Daoy (cell line): ENCODE data around the gene DNLZ. TPM values are rescaled to one million over a fixed set of nuclear protein-coding genes. Genes with fewer than 3 reads are reported as not detected.
"Not testable (repeated sequence)": the region's sequence is repeated elsewhere in the genome, so short reads cannot be mapped to it uniquely, and the experiment has no call there.

ENCODE experiments used
- DNase-seq: peaks from one replicate; pipeline ENCODE4 v3.0.0-alpha.2; 2015; ENCODE audit warnings: low read depth
- total RNA-seq: library from RNA; depleted of rRNA; stranded (reverse); fragments of >200 nt; shearing (Covaris generic); gene quantifications from 2 replicates; pipeline ENCODE4 v1.2.3, GENCODE V29; 2014; rRNA removed

The DNLZ gene
- 100 and 120 TPM in 2 replicates for total RNA-seq

GRCh38 chr9:136363106-136363948 is at the start of gene DNLZ:
Gene DNLZ, minus strand, starts transcription at chr9:136363744. Its CDS starts 30 bp downstream, at chr9:136363714.
- DNase-seq = peak; percentile 98

- no peak for DNase-seq
Measured at GRCh38 chr9:136412962-136413361, 49.4 kb upstream of the DNLZ start.

- DNase-seq = no peak
Measured at GRCh38 chr9:136411378-136411777, 47.8 kb upstream of the DNLZ start.

GRCh38 chr9:136410500-136411287 is 47.1 kb upstream of the DNLZ start, which contains the start of the genes ENTR1 and PMPCA:
Gene ENTR1, minus strand, starts transcription at chr9:136410614. Its CDS starts 217 bp downstream, at chr9:136410397.
Gene PMPCA, plus strand, starts transcription at chr9:136410658. Its CDS starts 11 bp downstream, at chr9:136410669.
- DNase-seq = peak; percentile 98

GRCh38 chr9:136409557-136410455 is 46.3 kb upstream of the DNLZ start:
- DNase-seq = peak; percentile 65

GRCh38 chr9:136407911-136408310 is 44.4 kb upstream of the DNLZ start:
- no peak for DNase-seq

GRCh38 chr9:136407061-136407460 is 43.5 kb upstream of the DNLZ start:
- not testable (repeated sequence) for DNase-seq

- DNase-seq = not testable (repeated sequence)
Measured at GRCh38 chr9:136405904-136406303, 42.4 kb upstream of the DNLZ start.

GRCh38 chr9:136405481-136405880 is 41.9 kb upstream of the DNLZ start:
- no peak for DNase-seq

- no peak for DNase-seq
Measured at GRCh38 chr9:136404801-136405136, 41.2 kb upstream of the DNLZ start.

- no peak for DNase-seq
Measured at GRCh38 chr9:136403915-136404800, 40.6 kb upstream of the DNLZ start.

- no peak for DNase-seq
Measured at GRCh38 chr9:136403538-136403914, 40.0 kb upstream of the DNLZ start.

GRCh38 chr9:136402067-136402466 is 38.5 kb upstream of the DNLZ start:
- DNase-seq = no peak

- DNase-seq = no peak
Measured at GRCh38 chr9:136401173-136401922, 37.8 kb upstream of the DNLZ start.

- DNase-seq = peak; percentile 95
Measured at GRCh38 chr9:136400038-136400834, 36.7 kb upstream of the DNLZ start, which contains the start of gene SNAPC4. Gene SNAPC4, minus strand, starts transcription at chr9:136400170. Its CDS starts 1,742 bp downstream, at chr9:136398428.

GRCh38 chr9:136399176-136400037 is 35.9 kb upstream of the DNLZ start:
- DNase-seq = peak; percentile 51

GRCh38 chr9:136398286-136398685 is 34.7 kb upstream of the DNLZ start:
- no peak for DNase-seq

GRCh38 chr9:136397643-136398042 is 34.1 kb upstream of the DNLZ start:
- DNase-seq = no peak
